Gastroesophageal sphincter (tissue), 3 donors: ENCODE results near the gene RASL12.

ENCODE experiments used
- POLR2A ChIP-seq, 2 donors: fragments of 450-650 bp; IDR thresholded peaks; one replicate each; pipeline ENCODE4 v1.6.1; 2017; ENCODE audit warnings: antibody characterized with exemption in 2 of 2, mild to moderate bottlenecking in 2 of 2, moderate library complexity in 1 of 2
- TF ChIP-seq, protein P1 (sequence below), 4 experiments: fragments of 200-600 bp in 2 of 4; fragments of 450-650 bp in 2 of 4; sonication (generic) in 1 of 4; IDR thresholded peaks; one replicate each; pipeline ENCODE4 v1.5.1; 2017 to 2019; ENCODE audit warnings: antibody characterized with exemption in 4 of 4, mild to moderate bottlenecking in 2 of 4, moderate library complexity in 2 of 4

DNA sequence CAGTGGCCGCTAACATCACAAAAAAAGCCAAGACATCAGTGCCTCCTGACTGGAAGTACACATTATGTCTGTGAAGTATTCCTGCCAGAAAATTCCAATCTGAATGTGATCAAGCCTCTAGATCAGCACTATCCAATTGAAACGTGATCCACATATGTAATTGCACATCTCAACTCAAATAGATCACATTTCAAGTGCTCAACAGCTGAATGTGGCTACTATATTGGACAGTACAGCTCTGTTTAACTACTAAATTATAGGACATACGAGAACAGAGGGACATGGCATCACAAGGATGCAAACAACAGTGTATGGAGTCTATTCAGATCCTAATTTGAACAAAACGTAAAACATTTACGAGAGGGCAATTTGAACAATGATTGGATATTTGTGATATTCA lies 47.8 kb upstream of the RASL12 start:
- TF ChIP-seq, protein P1, sequence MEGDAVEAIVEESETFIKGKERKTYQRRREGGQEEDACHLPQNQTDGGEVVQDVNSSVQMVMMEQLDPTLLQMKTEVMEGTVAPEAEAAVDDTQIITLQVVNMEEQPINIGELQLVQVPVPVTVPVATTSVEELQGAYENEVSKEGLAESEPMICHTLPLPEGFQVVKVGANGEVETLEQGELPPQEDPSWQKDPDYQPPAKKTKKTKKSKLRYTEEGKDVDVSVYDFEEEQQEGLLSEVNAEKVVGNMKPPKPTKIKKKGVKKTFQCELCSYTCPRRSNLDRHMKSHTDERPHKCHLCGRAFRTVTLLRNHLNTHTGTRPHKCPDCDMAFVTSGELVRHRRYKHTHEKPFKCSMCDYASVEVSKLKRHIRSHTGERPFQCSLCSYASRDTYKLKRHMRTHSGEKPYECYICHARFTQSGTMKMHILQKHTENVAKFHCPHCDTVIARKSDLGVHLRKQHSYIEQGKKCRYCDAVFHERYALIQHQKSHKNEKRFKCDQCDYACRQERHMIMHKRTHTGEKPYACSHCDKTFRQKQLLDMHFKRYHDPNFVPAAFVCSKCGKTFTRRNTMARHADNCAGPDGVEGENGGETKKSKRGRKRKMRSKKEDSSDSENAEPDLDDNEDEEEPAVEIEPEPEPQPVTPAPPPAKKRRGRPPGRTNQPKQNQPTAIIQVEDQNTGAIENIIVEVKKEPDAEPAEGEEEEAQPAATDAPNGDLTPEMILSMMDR (IDR thresholded peaks at IDR 0.05) = no peak
- TF ChIP-seq POLR2A (IDR thresholded peaks at IDR 0.05) = no peak
